HepG2 (cell line): ENCODE data around the gene ARHGEF40. TPM values are rescaled to one million over a fixed set of nuclear protein-coding genes. Genes with fewer than 3 reads are reported as not detected.

Experiments
- ATF1 ChIP-seq: IDR thresholded peaks from 2 replicates; pipeline ENCODE4 v1.6.1; 2016; ENCODE audit warnings: mild to moderate bottlenecking, control low read depth
- BCL6 ChIP-seq: IDR thresholded peaks from 2 replicates; pipeline ENCODE4 v1.6.1; 2016; ENCODE audit warnings: missing genetic modification reagents, missing compliant biosample characterization
- BORCS8-MEF2B ChIP-seq: sonication (generic); formaldehyde crosslinking; IDR thresholded peaks from 2 replicates; pipeline ENCODE4 v1.8.0; 2022; ENCODE audit warnings: mild to moderate bottlenecking, missing genetic modification reagents
- CHCHD3 ChIP-seq: sonication (generic); formaldehyde crosslinking; IDR thresholded peaks from 2 replicates; pipeline ENCODE4 v1.8.0; 2022; ENCODE audit warnings: mild to moderate bottlenecking, missing genetic modification reagents, moderate library complexity
- ESRRA ChIP-seq: sonication (generic); formaldehyde crosslinking; IDR thresholded peaks from 2 replicates; pipeline ENCODE4 v1.5.1; 2020; ENCODE audit warnings: mild to moderate bottlenecking, low read depth, missing genetic modification reagents
- HNRNPL ChIP-seq: fragments of 200-400 bp; formaldehyde crosslinking; IDR thresholded peaks from 2 replicates; pipeline ENCODE4 v1.6.1; 2017; ENCODE audit warnings: mild to moderate bottlenecking, low read depth, low read length
- KDM5A ChIP-seq: fragments of 200-600 bp; sonication (generic); IDR thresholded peaks from 2 replicates; pipeline ENCODE4 v1.7.0; 2018; ENCODE audit warnings: antibody characterized with exemption, mild to moderate bottlenecking, low read length, borderline replicate concordance
- MBNL3 ChIP-seq: fragments of 250-450 bp; sonication (Bioruptor Pico); conservative IDR thresholded peaks from 2 replicates; pipeline ENCODE4 v1.8.0; 2022; ENCODE audit warnings: mild to moderate bottlenecking, inconsistent platforms
- NFIB ChIP-seq: sonication (generic); formaldehyde crosslinking; IDR thresholded peaks from 2 replicates; pipeline ENCODE4 v1.9.0; 2021; ENCODE audit warnings: missing genetic modification reagents, mild to moderate bottlenecking, borderline replicate concordance
- ONECUT2 ChIP-seq: sonication (generic); formaldehyde crosslinking; IDR thresholded peaks from 2 replicates; pipeline ENCODE4 v1.4.0; 2020; ENCODE audit warnings: missing genetic modification reagents
- PAX8 ChIP-seq: sonication (generic); formaldehyde crosslinking; IDR thresholded peaks from 2 replicates; pipeline ENCODE4 v1.8.0; 2022; ENCODE audit warnings: mild to moderate bottlenecking, missing genetic modification reagents, borderline replicate concordance
- SYNCRIP ChIP-seq: fragments of 200-400 bp; formaldehyde crosslinking; IDR thresholded peaks from 2 replicates; pipeline ENCODE4 v1.6.1; 2018; ENCODE audit warnings: mild to moderate bottlenecking, low read depth, low read length; ENCODE audit not compliant: insufficient read depth
- ZBTB7A ChIP-seq: sonication (generic); formaldehyde crosslinking; IDR thresholded peaks from 2 replicates; pipeline ENCODE4 v1.8.0; 2022; ENCODE audit warnings: mild to moderate bottlenecking, missing genetic modification reagents
- ZFP36L2 ChIP-seq: sonication (generic); formaldehyde crosslinking; IDR thresholded peaks from 2 replicates; pipeline ENCODE4 v1.4.0; 2020; ENCODE audit warnings: missing genetic modification reagents
- ZNF367 ChIP-seq: sonication (generic); formaldehyde crosslinking; IDR thresholded peaks from 2 replicates; pipeline ENCODE4 v1.4.0; 2020; ENCODE audit warnings: missing genetic modification reagents, borderline replicate concordance
- polyA plus RNA-seq, 8 experiments: library from polyadenylated mRNA; depleted of rRNA in 3 of 8; stranded (reverse) in 7 of 8; unstranded in 1 of 8; fragments of >200 nt; fragmentation: Illumina TruSeq in 4 of 8; extraction: Trizol in 4 of 8; gene quantifications; 2 replicates each; pipeline versions ENCODE4 v1.2.1 to v1.2.3, GENCODE V29; 2011 to 2016; ENCODE audit warnings: low read depth in 4 of 8, missing spikeins in 1 of 8, mixed read lengths in 1 of 8; ENCODE audit not compliant: insufficient read depth in 1 of 8
- total RNA-seq, 5 experiments: library from RNA; depleted of rRNA; stranded (reverse); fragments of >200 nt; fragmentation: Illumina TruSeq; extraction: Trizol; gene quantifications; 2 replicates each; pipeline ENCODE4 v1.2.3, GENCODE V29; 2016; ENCODE audit warnings: low read depth in 1 of 5
- TF ChIP-seq, protein P1 (sequence below): sonication (generic); formaldehyde crosslinking; IDR thresholded peaks from 2 replicates; pipeline ENCODE4 v1.4.0; 2020; ENCODE audit warnings: mild to moderate bottlenecking, missing genetic modification reagents
- TF ChIP-seq, protein P2 (sequence below), 2 experiments: sonication (generic) in 1 of 2; formaldehyde crosslinking in 1 of 2; IDR thresholded peaks; 2 replicates each; pipeline versions ENCODE4 v1.4.0 to v1.6.1; 2018 to 2020; ENCODE audit warnings: missing genetic modification reagents in 2 of 2, borderline replicate concordance in 1 of 2, low read depth in 1 of 2, mild to moderate bottlenecking in 1 of 2, missing biosample characterization in 1 of 2
- TF ChIP-seq, protein P3 (sequence below): IDR thresholded peaks from 2 replicates; pipeline ENCODE4 v1.6.1; 2016; ENCODE audit warnings: control low read depth

The ARHGEF40 gene
- total and polyA plus RNA-seq, 2 of the 13 experiments (the other 11 are each of a cell fraction or from before 2014, with no cell fraction given), result 28.1 to 78.1 TPM

DNA sequence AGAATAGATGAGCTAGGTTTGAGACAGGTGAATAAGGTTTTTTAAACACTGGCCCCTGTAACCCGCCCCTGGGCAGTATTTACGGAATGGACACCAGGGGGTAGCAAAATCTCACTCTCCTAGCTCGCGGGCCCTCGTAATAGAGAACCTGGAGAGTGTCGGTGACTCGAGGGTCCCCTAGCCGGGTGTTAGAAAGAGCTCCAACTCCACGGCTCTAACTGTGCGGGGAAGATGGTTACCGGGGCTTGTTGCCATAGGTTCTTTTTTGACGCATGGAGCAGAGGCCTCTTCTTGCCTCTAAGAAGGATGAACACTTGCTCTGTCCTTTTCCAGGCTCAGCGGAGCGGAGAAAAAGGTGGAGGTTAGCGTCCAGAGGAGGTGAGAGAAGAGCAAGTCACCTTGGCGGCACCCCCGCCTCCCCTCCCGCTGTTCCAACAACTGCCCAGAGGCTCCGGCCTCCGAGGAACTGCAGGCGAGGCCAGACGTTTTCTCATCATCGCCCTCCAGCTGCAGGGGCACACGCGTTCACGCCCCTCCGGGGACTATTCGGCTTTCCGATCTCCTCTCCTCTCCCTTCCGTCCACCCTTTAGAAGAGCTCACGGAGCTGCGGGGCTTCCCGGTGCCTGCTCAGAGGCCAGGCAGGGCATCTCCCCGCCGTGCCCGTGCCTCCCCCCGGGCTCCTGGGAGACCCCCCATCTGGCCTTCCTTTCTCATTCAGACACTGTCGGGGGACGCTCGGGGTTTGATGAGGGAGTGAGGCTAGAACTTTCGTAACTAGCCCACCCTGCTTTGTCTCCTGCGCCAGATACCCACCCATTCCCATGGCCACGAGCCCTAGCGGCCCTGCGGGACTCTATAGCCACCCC lies 1.4 kb upstream of the ARHGEF40 start (continued):
- TF ChIP-seq CHCHD3 (CRISPR knock-in tag), result no peak
- no peak for TF ChIP-seq ONECUT2 (CRISPR knock-in tag)
- no peak for TF ChIP-seq BORCS8-MEF2B (CRISPR knock-in tag)
- TF ChIP-seq ATF1, result no peak
- no peak for TF ChIP-seq SYNCRIP
- peak; percentile 11; the same call in 1 of the 2 replicates for TF ChIP-seq KDM5A
- TF ChIP-seq, protein P1, sequence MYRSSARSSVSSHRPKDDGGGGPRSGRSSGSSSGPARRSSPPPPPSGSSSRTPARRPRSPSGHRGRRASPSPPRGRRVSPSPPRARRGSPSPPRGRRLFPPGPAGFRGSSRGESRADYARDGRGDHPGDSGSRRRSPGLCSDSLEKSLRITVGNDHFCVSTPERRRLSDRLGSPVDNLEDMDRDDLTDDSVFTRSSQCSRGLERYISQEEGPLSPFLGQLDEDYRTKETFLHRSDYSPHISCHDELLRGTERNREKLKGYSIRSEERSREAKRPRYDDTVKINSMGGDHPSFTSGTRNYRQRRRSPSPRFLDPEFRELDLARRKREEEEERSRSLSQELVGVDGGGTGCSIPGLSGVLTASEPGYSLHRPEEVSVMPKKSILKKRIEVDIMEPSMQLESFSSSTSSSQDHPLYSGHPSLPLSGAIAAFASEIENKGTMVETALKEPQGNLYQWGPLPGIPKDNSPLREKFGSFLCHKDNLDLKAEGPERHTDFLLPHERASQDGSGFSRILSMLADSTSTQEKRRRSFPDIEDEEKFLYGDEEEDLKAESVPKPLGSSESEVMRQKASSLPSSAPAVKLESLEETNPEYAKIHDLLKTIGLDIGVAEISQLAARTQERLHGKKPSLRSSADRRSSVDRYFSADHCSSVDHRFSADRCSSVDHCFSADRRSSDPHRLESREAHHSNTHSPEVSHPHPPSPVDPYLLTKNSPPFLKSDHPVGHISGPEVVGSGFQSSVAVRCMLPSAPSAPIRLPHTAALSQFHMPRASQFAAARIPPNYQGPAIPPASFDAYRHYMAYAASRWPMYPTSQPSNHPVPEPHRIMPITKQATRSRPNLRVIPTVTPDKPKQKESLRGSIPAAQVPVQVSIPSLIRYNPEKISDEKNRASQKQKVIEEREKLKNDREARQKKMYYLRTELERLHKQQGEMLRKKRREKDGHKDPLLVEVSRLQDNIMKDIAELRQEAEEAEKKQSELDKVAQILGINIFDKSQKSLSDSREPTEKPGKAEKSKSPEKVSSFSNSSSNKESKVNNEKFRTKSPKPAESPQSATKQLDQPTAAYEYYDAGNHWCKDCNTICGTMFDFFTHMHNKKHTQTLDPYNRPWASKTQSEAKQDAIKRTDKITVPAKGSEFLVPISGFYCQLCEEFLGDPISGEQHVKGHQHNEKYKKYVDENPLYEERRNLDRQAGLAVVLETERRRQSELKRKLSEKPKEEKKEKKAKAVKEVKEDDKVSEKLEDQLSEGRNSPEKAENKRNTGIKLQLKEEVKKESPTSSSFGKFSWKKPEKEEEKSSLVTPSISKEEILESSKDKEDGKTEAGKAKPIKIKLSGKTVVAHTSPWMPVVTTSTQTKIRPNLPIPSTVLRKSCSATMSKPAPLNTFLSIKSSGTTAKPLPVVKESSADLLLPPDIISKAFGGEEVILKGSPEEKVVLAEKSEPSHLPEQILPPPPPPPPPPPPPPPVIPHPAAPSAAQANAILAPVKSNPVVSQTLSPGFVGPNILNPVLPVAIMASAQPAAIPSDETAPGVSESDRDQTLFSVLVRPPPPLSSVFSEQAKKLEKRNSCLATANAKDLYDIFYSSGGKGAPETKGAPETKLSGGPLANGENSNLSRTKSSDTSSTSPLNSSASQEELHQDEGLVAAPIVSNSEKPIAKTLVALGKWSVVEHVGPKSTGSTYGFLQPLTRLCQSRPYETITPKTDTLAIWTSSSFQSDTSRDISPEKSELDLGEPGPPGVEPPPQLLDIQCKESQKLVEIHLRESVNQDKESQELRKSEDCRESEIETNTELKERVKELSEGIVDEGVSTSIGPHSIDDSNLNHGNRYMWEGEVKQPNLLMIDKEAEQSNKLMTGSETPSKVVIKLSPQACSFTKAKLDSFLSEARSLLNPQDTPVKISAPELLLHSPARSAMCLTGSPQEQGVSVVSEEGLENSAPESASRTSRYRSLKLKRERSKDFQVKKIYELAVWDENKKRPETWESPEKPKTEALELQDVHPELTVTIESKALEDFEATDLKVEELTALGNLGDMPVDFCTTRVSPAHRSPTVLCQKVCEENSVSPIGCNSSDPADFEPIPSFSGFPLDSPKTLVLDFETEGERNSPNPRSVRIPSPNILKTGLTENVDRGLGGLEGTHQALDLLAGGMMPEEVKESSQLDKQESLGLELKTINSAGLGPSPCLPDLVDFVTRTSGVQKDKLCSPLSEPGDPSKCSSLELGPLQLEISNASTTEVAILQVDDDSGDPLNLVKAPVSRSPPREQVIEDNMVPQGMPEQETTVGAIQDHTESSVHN (CRISPR knock-in tag), result no peak
- TF ChIP-seq, protein P2, sequence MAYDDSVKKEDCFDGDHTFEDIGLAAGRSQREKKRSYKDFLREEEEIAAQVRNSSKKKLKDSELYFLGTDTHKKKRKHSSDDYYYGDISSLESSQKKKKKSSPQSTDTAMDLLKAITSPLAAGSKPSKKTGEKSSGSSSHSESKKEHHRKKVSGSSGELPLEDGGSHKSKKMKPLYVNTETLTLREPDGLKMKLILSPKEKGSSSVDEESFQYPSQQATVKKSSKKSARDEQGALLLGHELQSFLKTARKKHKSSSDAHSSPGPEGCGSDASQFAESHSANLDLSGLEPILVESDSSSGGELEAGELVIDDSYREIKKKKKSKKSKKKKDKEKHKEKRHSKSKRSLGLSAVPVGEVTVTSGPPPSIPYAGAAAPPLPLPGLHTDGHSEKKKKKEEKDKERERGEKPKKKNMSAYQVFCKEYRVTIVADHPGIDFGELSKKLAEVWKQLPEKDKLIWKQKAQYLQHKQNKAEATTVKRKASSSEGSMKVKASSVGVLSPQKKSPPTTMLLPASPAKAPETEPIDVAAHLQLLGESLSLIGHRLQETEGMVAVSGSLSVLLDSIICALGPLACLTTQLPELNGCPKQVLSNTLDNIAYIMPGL (CRISPR knock-in tag; IDR thresholded peaks at IDR 0.05; ENCODE audit: borderline replicate concordance in 1 of 2, low read depth in 1 of 2), result peak; percentile 76 to 94
- no peak for TF ChIP-seq ZNF367 (CRISPR knock-in tag)
- peak; percentile 24; the same call in 1 of the 2 replicates for TF ChIP-seq BCL6
- no peak for TF ChIP-seq NFIB (CRISPR knock-in tag)
- TF ChIP-seq PAX8 (CRISPR knock-in tag), result no peak
- TF ChIP-seq HNRNPL, result 0 out of 2 replicates have a peak, but pooled peaks have one; percentile 13
- no peak for TF ChIP-seq ZFP36L2 (CRISPR knock-in tag)
- no peak for TF ChIP-seq MBNL3 (CRISPR knock-in tag)
- peak; percentile 32; the same call in 1 of the 2 replicates for TF ChIP-seq ZBTB7A
- TF ChIP-seq, protein P3, sequence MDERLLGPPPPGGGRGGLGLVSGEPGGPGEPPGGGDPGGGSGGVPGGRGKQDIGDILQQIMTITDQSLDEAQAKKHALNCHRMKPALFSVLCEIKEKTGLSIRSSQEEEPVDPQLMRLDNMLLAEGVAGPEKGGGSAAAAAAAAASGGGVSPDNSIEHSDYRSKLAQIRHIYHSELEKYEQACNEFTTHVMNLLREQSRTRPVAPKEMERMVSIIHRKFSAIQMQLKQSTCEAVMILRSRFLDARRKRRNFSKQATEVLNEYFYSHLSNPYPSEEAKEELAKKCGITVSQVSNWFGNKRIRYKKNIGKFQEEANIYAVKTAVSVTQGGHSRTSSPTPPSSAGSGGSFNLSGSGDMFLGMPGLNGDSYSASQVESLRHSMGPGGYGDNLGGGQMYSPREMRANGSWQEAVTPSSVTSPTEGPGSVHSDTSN (CRISPR knock-in tag), result no peak
- no peak for TF ChIP-seq ESRRA (CRISPR knock-in tag)
